GM23338 (cell line): ENCODE results near the gene STK32C. TPM values are rescaled to one million over a fixed set of nuclear protein-coding genes. Genes with fewer than 3 reads are reported as not detected.

Source experiments
- ATAC-seq: fragments of 200-7000 bp; cut with Tn5 transposase; 3 replicates; pipeline ENCODE4 v1.9.1; 2020
- DNase-seq: peaks from one replicate; pipeline ENCODE4 v3.0.0-alpha.2; 2015; ENCODE audit warnings: low spot score
- H2AFZ ChIP-seq: fragments of 200-600 bp; sonication (generic); 2 replicates; pipeline ENCODE4 v1.8.0; 2016; ENCODE audit warnings: antibody characterized with exemption, mild to moderate bottlenecking, moderate library complexity
- H3F3A ChIP-seq: fragments of 200-600 bp; sonication (generic); replicated peaks from 2 replicates; pipeline ENCODE4 v1.8.0; 2017; ENCODE audit warnings: antibody characterized with exemption, mixed run types, low read depth
- H3K27ac ChIP-seq: fragments of 200-600 bp; sonication (generic); 2 replicates; pipeline ENCODE4 v1.6.1; 2016; ENCODE audit warnings: low read depth
- H3K27me3 ChIP-seq: fragments of 200-600 bp; sonication (generic); 2 replicates; pipeline ENCODE4 v1.8.0; 2016; ENCODE audit warnings: mild to moderate bottlenecking, mixed run types, moderate library complexity; ENCODE audit not compliant: insufficient read depth
- H3K36me3 ChIP-seq: fragments of 200-600 bp; sonication (generic); 2 replicates; pipeline ENCODE4 v1.8.0; 2016; ENCODE audit warnings: mild to moderate bottlenecking; ENCODE audit not compliant: insufficient read depth
- H3K4me1 ChIP-seq: fragments of 200-600 bp; sonication (generic); 2 replicates; pipeline ENCODE4 v1.8.0; 2016; ENCODE audit warnings: mild to moderate bottlenecking, moderate library complexity; ENCODE audit not compliant: insufficient read depth
- H3K4me2 ChIP-seq: fragments of 200-600 bp; sonication (generic); 2 replicates; pipeline ENCODE4 v1.7.1; 2017; ENCODE audit warnings: mixed run types
- H3K4me3 ChIP-seq: fragments of 200-600 bp; sonication (generic); 2 replicates; pipeline ENCODE4 v1.6.1; 2016; ENCODE audit warnings: mixed run types
- H3K79me2 ChIP-seq: fragments of 200-600 bp; sonication (generic); replicated peaks from 2 replicates; pipeline ENCODE4 v1.8.0; 2017; ENCODE audit warnings: mild to moderate bottlenecking; ENCODE audit not compliant: insufficient read depth
- H3K9me2 ChIP-seq: fragments of 200-600 bp; sonication (generic); 2 replicates; pipeline ENCODE4 v1.8.0; 2017; ENCODE audit not compliant: insufficient read depth
- H4K20me1 ChIP-seq: fragments of 200-600 bp; sonication (generic); replicated peaks from 2 replicates; pipeline ENCODE4 v1.8.0; 2017; ENCODE audit warnings: mild to moderate bottlenecking; ENCODE audit not compliant: insufficient read depth
- H3K27ac Mint-ChIP-seq: 2 replicates; pipeline ENCODE4 v1.8.0; 2020; ENCODE audit warnings: inconsistent platforms, mild to moderate bottlenecking, moderate library complexity, mixed read lengths
- H3K27me3 Mint-ChIP-seq: 3 replicates; pipeline ENCODE4 v1.8.0; 2022; ENCODE audit warnings: low read depth, mild to moderate bottlenecking, moderate library complexity, mixed read lengths, inconsistent platforms; ENCODE audit not compliant: insufficient read depth, poor library complexity
- H3K36me3 Mint-ChIP-seq: 3 replicates; pipeline ENCODE4 v1.8.0; 2021; ENCODE audit warnings: low read depth, mild to moderate bottlenecking, inconsistent platforms, moderate library complexity, mixed read lengths
- H3K4me1 Mint-ChIP-seq: 3 replicates; pipeline ENCODE4 v1.8.0; 2020; ENCODE audit warnings: mild to moderate bottlenecking, inconsistent platforms, mixed read lengths
- H3K4me3 Mint-ChIP-seq: 3 replicates; pipeline ENCODE4 v1.8.0; 2021; ENCODE audit warnings: moderate library complexity, mild to moderate bottlenecking, inconsistent platforms, mixed read lengths
- H3K9me3 Mint-ChIP-seq: 3 replicates; pipeline ENCODE4 v1.8.0; 2020; ENCODE audit warnings: moderate library complexity, mild to moderate bottlenecking, inconsistent platforms, mixed read lengths
- EZH2 ChIP-seq: fragments of 200-600 bp; sonication (generic); IDR thresholded peaks from one replicate; pipeline ENCODE4 v1.8.0; 2017; ENCODE audit warnings: antibody characterized with exemption, mild to moderate bottlenecking, low read depth; ENCODE audit not compliant: unreplicated experiment
- EZH2phosphoT487 ChIP-seq: fragments of 200-600 bp; sonication (generic); IDR thresholded peaks from one replicate; pipeline ENCODE4 v1.8.1; 2018; ENCODE audit warnings: antibody characterized with exemption; ENCODE audit not compliant: unreplicated experiment
- JUNB ChIP-seq: IDR thresholded peaks from one replicate; pipeline ENCODE4 v1.6.1; 2016; ENCODE audit warnings: antibody characterized with exemption; ENCODE audit not compliant: unreplicated experiment
- NANOG ChIP-seq: IDR thresholded peaks from 2 replicates; pipeline ENCODE4 v1.6.1; 2016; ENCODE audit warnings: antibody characterized with exemption, borderline replicate concordance
- REST ChIP-seq: IDR thresholded peaks from one replicate; pipeline ENCODE4 v1.6.1; 2018; ENCODE audit warnings: antibody characterized with exemption; ENCODE audit not compliant: unreplicated experiment
- STAT1 ChIP-seq: IDR thresholded peaks from one replicate; pipeline ENCODE4 v1.6.1; 2016; ENCODE audit warnings: antibody characterized with exemption; ENCODE audit not compliant: unreplicated experiment
- ZNF114 ChIP-seq: fragments of 250-450 bp; sonication (Bioruptor Pico); IDR thresholded peaks from 2 replicates; pipeline ENCODE4 v1.5.0; 2020; ENCODE audit warnings: mild to moderate bottlenecking, moderate library complexity
- ZNF331 ChIP-seq: fragments of 250-450 bp; sonication (Bioruptor Pico); IDR thresholded peaks from 2 replicates; pipeline ENCODE4 v1.5.0; 2020; ENCODE audit warnings: low read depth, mild to moderate bottlenecking, moderate library complexity
- polyA plus RNA-seq: library from polyadenylated mRNA; unstranded; fragments of >200 nt; fragmentation: Nextera tagmentation; extraction: Ambion mirVana; gene quantifications from 2 replicates; pipeline ENCODE4 v1.2.1, GENCODE V29; 2016
- total RNA-seq: library from RNA; depleted of rRNA; stranded (reverse); fragments of >200 nt; shearing (Covaris generic); gene quantifications from 2 replicates; pipeline ENCODE4 v1.2.3, GENCODE V29; 2014
- TF ChIP-seq, protein P1 (sequence below), 2 experiments: fragments of 200-600 bp in 1 of 2; sonication (generic) in 1 of 2; conservative IDR thresholded peaks; 2 replicates each; pipeline versions ENCODE4 v1.5.1 to v1.6.1; 2016 to 2017; ENCODE audit warnings: antibody characterized with exemption in 2 of 2, low read depth in 2 of 2, mild to moderate bottlenecking in 2 of 2, moderate library complexity in 1 of 2
- TF ChIP-seq, protein P2 (sequence below): IDR thresholded peaks from 2 replicates; pipeline ENCODE4 v1.6.1; 2016; ENCODE audit warnings: antibody characterized with exemption

Gene STK32C
- total and polyA plus RNA-seq, 2 experiments from 2014 or later = 10.2 to 20.5 TPM

GRCh38 chr10:132202070-132202970 lies 105.4 kb downstream of the STK32C start (continued):
- TF ChIP-seq, protein P1, sequence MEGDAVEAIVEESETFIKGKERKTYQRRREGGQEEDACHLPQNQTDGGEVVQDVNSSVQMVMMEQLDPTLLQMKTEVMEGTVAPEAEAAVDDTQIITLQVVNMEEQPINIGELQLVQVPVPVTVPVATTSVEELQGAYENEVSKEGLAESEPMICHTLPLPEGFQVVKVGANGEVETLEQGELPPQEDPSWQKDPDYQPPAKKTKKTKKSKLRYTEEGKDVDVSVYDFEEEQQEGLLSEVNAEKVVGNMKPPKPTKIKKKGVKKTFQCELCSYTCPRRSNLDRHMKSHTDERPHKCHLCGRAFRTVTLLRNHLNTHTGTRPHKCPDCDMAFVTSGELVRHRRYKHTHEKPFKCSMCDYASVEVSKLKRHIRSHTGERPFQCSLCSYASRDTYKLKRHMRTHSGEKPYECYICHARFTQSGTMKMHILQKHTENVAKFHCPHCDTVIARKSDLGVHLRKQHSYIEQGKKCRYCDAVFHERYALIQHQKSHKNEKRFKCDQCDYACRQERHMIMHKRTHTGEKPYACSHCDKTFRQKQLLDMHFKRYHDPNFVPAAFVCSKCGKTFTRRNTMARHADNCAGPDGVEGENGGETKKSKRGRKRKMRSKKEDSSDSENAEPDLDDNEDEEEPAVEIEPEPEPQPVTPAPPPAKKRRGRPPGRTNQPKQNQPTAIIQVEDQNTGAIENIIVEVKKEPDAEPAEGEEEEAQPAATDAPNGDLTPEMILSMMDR (conservative IDR thresholded peaks at IDR 0.05; ENCODE audit: low read depth in 2 of 2) = no peak
- TF ChIP-seq, protein P2, sequence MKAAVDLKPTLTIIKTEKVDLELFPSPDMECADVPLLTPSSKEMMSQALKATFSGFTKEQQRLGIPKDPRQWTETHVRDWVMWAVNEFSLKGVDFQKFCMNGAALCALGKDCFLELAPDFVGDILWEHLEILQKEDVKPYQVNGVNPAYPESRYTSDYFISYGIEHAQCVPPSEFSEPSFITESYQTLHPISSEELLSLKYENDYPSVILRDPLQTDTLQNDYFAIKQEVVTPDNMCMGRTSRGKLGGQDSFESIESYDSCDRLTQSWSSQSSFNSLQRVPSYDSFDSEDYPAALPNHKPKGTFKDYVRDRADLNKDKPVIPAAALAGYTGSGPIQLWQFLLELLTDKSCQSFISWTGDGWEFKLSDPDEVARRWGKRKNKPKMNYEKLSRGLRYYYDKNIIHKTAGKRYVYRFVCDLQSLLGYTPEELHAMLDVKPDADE = no peak
- TF ChIP-seq REST (no peak), STAT1 (no peak), NANOG (no peak), EZH2phosphoT487 (no peak), ZNF114 (no peak), JUNB (no peak), EZH2 (no peak)

DNA sequence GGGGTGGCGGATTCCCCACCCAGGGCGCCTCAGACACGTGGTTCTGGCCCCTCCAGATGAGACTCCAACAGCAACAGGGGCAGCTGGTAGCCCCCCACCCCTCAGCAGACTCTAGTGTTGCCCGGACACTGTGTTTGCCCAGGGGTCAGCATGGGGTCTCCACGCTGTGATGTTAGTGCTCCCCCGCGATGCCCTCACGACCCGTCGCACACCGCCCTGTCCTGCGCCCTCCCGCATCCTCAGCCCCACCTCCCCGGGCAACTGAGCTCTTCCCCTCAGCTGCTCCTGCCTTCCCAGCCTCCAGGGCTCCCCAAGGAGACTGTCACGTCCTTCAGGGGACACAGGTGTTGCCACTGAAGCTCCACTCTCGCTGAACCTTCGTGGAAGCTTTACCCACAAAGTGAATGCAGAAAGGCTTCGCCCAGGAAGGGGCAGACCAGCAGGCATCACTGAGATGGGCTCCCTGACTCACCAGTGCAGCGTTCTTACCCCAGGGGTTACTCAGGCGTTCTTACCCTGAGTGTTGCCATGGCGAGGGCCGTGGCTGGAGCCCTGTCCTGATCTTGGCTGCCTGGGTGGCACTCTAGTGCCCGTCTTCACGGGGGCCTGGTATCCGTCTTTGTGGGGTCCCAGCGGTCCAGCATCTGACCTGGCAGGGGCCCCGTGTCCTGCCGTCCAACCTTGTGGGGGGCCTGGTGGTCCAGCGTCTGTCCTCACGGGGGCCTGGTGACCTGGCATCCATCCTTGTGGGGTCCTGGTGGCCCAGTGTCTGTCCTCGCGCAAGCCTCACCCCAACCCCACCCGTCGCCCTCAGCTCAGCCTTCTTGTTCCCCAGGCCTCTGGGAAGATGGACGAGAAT lies 106.4 kb downstream of the STK32C start:
- Histone ChIP-seq H3K36me3 (no peaks in the 10 kb centered on the region), H3K27ac (no peak overlapping the region), H4K20me1 (no peaks in the 10 kb centered on the region), H2AFZ (no peak overlapping the region), H3K27me3 (no peaks in the 10 kb centered on the region), H3K4me2 (no peak overlapping the region), H3K4me3 (no peak overlapping the region), H3K9me2 (no peaks in the 10 kb centered on the region), H3F3A (no peaks in the 10 kb centered on the region), H3K79me2 (no peaks in the 10 kb centered on the region), H3K4me1 (no peaks in the 10 kb centered on the region)
- Mint-ChIP-seq H3K9me3 (no peaks in the 10 kb centered on the region), H3K4me1 (no peaks in the 10 kb centered on the region), H3K27ac (no peak overlapping the region), H3K36me3 (no peaks in the 10 kb centered on the region), H3K4me3 (no peak overlapping the region), H3K27me3 (peaks cover 2% of the 10 kb centered on the region)
- TF ChIP-seq EZH2phosphoT487 (no peak), ZNF331 (CRISPR knock-in tag) (no peak)
- DNase-seq = no peak
- no peak for ATAC-seq
